ENCODE results near the gene PAK2.
"Not testable (repeated sequence)": the region's sequence is repeated elsewhere in the genome, so short reads cannot be mapped to it uniquely, and the experiment has no call there.

- TF ChIP-seq, protein P1, sequence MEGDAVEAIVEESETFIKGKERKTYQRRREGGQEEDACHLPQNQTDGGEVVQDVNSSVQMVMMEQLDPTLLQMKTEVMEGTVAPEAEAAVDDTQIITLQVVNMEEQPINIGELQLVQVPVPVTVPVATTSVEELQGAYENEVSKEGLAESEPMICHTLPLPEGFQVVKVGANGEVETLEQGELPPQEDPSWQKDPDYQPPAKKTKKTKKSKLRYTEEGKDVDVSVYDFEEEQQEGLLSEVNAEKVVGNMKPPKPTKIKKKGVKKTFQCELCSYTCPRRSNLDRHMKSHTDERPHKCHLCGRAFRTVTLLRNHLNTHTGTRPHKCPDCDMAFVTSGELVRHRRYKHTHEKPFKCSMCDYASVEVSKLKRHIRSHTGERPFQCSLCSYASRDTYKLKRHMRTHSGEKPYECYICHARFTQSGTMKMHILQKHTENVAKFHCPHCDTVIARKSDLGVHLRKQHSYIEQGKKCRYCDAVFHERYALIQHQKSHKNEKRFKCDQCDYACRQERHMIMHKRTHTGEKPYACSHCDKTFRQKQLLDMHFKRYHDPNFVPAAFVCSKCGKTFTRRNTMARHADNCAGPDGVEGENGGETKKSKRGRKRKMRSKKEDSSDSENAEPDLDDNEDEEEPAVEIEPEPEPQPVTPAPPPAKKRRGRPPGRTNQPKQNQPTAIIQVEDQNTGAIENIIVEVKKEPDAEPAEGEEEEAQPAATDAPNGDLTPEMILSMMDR (IDR thresholded peaks at IDR 0.05): not testable (repeated sequence)
- TF ChIP-seq POLR2A (IDR thresholded peaks at IDR 0.05): not testable (repeated sequence)
These were observed 97.0 kb downstream of the PAK2 start for GRCh38 chr3:196836626-196837025.
